Ecto neural progenitor cell (in vitro differentiated cells): ENCODE measurements around the gene ENKD1.
"Not testable (repeated sequence)": the region's sequence is repeated elsewhere in the genome, so short reads cannot be mapped to it uniquely, and the experiment has no call there.

Experiments
- DNase-seq: peaks from one replicate; pipeline ENCODE4 v3.0.0-alpha.2; 2018; ENCODE audit warnings: low spot score

ENKD1 gene, protein sequence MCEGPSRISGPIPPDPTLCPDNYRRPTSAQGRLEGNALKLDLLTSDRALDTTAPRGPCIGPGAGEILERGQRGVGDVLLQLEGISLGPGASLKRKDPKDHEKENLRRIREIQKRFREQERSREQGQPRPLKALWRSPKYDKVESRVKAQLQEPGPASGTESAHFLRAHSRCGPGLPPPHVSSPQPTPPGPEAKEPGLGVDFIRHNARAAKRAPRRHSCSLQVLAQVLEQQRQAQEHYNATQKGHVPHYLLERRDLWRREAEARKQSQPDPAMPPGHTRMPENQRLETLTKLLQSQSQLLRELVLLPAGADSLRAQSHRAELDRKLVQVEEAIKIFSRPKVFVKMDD

DNA sequence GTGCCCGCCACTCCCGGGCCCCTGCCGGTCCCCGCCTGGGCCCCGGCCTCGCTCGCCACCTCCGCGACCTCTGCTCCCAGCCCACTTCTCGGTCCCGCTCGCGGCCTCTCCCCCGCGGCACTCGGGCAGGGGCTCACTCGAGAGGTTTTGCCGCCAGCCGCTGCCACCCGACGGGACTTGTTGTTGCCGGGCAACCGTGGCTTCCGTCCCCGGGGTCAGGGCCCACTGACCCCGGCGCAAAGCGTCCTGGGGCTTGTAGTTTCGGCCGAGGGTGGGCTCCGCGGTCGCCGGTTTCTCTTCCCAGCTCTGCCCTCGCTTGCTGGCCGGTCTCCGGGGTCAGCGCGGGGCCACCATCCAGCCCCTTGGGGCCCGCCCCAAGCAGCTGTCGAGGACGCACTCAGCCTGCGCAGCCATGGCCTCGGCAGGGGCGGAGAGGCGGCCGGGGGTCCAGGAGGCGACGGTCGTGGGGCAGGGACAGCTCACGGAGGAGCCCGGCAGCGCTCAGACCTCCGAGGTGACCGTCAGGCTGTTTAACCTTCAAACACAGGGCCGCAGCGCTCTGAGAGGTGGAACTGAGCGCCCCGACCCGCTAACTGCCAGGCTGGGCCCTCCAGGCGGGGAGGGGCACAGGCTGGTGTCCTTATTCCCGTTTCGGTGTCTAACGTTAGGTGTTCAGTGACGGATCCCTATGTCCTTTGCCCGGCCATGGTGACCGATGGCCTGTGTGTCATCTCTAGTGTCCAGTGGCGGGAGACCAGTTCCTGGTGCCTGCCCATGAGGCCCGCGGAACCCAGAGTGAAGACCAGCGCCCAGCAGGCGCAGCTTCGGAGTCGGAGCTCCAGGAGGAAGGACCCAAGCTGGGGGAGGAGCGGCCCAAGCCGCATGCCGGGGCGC, at the start of gene ENKD1, which contains the start of gene C16orf86:
Gene ENKD1, minus strand, starts transcription at position 192 of the 894 bp plus-strand sequence. CDS start 308 bp downstream, outside the sequence.
Gene C16orf86, plus strand, starts transcription at position 256 of the 894 bp plus-strand sequence. Its CDS starts 157 bp downstream, at position 413.
- peak; percentile 94 for DNase-seq

GRCh38 chr16:67716097-67716496, 49.5 kb upstream of the ENKD1 start:
- no peak for DNase-seq

- no peak for DNase-seq
Observed at GRCh38 chr16:67714522-67714921, 48.0 kb upstream of the ENKD1 start.

DNA sequence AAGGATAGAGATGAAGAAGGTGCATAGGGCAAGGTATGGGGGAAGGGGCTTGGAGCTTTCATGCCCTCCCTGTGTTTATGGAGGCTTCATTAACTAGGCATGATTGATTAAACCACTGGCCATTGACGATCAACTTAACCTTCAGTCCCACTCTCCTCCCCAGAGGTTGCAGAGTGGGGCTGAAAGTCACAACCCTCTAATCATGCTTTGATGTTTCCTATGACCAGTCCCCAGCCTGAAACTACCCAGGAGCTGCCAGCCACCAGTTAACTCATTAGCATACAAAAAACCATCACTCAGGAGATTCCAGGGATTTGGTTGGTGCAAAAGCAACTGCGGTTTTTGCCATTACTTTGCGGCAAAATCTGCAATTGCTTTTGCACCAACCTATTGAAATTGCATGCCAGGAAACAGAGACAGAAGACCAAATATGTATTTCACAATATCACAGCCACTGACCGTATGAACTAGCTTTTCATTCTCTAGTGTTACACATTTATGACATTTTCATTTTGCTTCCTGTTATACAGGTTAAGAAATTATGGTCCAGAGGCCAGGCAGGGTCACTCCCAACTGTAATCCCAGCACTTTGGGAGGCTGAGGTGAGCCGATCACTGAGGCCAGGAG, 47.2 kb upstream of the ENKD1 start:
- DNase-seq, result no peak

DNA sequence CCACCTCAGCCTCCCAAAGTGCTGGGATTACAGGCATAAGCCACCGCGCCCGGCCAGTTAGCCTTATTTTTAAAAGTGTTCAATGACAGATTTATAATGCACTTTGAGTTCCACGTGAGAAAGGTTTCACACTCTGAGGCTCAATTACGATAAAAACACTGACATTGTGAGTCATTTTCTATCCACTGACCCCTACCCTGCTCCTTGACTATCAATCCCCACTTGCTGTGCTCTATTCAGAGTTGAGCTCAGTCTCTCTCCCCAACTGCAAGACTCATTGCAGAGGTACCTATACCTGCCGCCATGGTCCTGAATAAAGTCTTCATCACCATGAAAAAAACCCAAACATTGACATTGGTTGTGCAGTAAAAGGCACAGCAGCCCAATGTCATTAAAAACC, 44.1 kb upstream of the ENKD1 start:
- DNase-seq, result no peak

DNA sequence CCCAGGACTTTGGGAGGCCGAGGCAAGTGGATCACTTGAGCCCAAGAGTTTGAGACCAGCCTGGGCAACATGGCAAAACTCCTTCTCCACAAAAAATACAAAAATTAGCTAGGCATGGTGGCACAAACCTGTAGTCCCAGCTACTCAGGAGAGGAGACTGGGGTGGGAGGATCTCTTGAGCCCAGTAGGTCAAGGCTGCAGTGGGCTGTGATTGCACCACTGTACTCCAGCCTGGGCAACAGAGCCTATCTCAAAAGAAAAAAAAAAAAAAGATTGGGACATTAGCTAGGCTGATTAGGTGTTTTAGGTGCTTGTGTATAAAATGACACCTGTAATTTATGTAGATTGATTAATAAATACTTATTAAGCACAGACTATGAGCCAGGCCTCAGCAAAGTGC, 42.5 kb upstream of the ENKD1 start:
- DNase-seq, result no peak

DNA sequence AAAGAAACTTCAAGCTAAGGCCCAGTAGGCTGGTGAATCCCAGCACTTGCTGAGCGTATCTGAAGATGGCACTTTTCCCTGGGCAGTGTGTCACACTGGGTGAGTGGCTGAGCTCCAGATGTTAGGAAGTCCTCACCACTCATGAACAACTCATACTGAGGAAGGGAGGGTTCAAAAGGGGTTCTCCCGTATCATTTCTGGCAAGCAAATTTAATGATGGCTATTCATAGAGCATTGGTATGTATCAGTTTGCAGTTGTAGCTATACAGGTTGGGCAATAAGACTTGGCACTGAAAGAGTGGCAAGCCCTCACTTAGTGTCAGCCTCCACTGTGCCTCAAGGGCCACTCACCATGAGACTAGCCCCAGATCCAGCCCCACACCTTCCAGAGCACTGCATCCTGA, 41.8 kb upstream of the ENKD1 start:
- DNase-seq, result no peak

DNA sequence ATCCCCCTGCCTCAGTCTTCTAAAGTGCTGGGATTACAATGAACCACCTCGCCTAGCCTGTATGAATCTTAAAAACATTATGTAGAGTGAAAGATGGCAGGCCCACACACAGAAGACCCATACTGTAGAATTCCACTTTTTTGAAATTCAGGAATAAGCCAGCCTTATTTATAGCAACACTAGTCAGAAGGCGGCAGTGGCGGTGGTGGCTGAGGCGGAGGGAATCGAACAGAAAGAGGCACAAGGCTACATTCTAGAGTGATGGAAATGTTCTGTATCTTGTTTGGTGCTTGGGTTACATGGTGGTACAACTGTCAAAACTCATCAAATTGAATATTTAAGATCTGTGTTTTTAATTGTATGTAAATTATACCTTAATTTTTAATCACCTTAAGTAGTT, 41.2 kb upstream of the ENKD1 start:
- DNase-seq, result no peak

DNA sequence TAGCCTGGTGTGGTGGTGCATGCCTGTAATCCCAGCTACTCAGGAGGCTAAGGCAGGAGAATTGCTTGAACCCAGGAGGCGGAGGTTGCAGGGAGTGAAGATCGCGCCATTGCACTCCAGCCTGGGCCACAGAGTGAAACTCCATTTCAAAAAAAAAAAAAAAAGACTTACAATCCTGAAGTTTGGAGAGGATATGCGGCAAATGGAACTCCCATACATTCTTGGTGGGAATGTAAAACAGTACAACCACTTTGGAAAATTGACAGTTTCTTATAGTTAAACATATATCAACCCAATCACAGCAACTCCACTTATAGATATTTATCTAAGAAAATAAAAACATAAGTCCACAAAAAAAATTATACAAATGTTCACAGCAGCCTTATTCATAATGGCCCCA, 40.7 kb upstream of the ENKD1 start:
- DNase-seq, result no peak

GRCh38 chr16:67704110-67704509, 37.6 kb upstream of the ENKD1 start:
- no peak for DNase-seq

GRCh38 chr16:67703626-67704025, 37.1 kb upstream of the ENKD1 start:
- no peak for DNase-seq

DNA sequence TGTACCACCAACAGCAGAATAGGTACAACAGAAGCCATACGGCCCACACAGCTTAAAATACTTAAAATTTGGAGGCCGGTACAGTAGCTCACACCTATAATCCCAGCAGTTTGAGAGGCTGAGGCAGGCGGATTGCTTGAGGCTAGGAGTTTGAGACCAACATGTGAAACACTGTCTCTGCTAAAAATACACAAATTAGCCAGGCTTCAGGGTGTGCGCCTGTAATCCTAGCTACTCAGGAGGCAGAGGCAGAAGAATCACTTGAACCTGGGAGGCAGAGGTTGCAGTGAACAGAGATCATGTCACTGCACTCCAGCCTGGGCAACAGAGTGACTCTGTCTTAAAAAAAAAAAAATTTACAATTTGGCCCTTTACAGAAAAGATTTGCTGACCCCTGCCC, 35.6 kb upstream of the ENKD1 start:
- no peak for DNase-seq

- DNase-seq, result no peak
Observed at GRCh38 chr16:67701420-67701819, 34.9 kb upstream of the ENKD1 start.

DNA sequence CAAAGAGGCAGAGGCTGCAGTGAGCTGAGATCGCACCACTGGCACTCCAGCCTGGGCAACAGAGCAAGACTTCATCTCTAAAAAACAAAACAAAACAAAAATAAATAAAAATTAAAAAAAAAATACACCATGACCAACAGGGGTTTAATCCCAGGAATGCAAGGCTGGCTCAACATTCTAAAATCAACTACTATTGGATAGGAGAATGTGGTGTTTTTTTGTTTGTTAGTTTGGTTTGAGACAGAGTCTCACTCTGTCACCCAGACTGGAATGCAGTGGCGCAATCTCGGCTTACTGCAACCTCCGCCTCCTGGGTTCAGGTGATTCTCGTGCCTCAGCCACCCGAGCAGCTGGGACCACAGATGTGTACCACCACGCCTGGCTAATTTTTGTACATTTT, 32.7 kb upstream of the ENKD1 start:
- no peak for DNase-seq

DNA sequence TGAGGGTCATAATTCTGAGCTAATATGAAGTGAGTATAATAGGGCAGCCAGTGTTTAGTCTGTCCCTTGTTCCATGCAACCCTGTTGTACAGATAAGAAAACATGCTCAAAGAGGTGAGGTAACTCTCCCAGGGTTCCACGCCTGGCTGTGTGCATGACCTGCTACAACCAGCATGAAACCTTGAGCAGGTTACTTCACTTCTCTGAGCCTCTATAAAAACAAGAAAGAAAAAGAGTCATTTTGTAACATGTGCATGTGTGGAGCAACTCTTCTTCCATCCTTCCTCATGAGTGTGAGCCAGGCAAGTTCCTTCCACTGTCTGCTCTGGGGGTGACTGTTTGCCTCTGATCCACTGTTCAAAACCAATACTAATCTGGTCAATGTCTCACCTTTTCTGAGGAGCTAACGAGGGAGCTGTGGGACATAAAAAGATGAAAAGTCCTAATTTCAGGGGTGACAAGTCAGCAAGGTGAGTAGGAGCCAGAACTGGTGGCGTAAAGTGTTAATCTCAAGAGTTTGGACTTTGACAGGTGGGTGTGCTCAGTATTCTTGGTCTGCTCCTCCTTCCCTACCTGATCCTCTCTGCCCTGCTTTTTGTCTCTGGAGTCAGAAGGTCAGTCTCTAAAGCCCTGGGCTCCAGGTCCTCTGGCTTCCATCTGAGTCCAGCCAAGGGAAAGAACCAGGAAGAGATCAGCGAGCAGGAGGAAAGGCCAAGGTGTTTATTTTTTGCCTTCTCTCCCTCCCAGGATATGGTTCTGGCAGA, 31.1 kb upstream of the ENKD1 start:
- DNase-seq, result no peak

DNA sequence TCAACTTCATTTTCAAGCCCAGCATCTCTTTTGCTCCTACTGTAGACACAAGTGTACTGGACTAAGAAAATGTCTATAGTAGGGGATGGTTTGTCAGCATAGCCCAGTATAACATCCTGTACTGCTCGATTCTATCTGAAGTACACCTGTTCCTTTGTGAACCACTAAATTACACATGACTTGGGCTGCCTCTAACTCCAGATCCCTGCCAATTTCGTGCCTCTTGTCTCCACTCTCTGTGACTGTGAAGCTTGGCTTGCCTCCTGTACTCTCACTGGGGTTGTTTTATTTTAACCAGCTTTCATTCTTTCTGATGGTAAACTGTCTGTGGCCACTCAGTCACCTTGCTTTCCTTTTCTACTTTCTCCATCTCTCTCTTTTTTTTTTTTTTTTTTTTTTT, 28.1 kb upstream of the ENKD1 start:
- no peak for DNase-seq

DNA sequence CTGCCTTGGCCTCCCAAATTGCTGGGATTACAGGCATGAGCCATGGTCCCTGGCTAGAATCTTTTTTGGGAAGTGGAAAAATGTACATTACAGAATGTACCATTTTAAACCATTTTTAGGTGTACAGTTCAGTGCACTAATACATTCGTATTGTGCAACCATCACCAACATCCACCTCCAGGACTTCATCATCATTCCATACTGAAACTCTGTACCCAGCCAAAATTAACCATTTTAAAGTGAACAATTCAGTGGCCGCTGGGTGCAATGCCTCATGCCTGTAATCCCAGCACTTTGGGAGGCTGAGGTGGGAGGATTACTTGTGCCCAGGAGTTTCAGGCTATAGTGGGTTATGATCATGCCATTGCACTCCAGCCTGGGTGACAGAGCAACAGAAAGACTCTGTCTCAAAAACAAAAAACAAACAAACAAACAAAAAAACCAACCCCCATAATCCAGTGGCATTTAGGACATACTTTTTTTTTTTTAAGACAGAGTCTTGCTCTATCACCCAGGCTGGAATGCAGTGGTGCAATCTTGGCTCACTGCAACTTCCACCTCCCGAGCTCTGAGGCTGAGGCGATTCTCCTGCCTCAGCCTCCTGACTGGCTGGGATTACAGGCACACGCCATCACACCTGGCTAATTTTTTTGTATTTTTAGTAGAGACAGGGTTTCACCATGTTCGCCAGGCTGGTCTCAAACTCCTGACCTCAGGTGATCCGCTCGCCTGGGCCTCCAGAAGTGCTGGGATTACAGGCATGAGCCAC, 27.2 kb upstream of the ENKD1 start:
- DNase-seq, result not testable (repeated sequence)

- no peak for DNase-seq
Observed at GRCh38 chr16:67685388-67686112, 19.0 kb upstream of the ENKD1 start.

DNA sequence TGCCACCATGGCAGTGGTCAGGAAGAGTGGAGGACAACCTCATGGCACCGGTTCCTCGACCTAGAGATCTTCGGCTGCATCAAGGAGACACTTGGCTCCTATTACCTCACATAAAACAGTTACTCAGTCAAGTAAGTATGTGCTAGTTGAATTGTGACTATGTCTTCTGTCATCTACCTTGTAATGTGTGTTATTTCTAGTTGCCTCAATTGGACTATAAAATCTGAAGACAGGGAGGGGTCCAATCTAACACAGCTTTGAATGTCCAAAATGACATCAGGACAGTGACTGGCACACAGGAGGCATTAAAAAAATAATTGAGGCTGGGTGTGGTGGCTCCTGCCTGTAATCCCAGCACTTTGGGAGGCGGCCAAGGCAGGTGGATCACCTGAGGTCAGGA, 17.2 kb upstream of the ENKD1 start:
- DNase-seq, result no peak
